Activated CD4-positive, alpha-beta T cell treated with anti-CD3 and anti-CD28 coated beads, Interleukin-2, amount 10 ng/mL, durations not matched to agents 24 days and 14 days (primary cell): ENCODE results near the gene ITPK1. TPM values are rescaled to one million over a fixed set of nuclear protein-coding genes. Genes with fewer than 3 reads are reported as not detected.
"Not testable (repeated sequence)": the region's sequence is repeated elsewhere in the genome, so short reads cannot be mapped to it uniquely, and the experiment has no call there.

Experiments
- DNase-seq: peaks from one replicate; pipeline ENCODE4 v3.0.0; 2022
- H3K27ac Mint-ChIP-seq: one replicate; pipeline ENCODE4 v1.8.0; 2022; ENCODE audit warnings: mild to moderate bottlenecking, mixed read lengths
- H3K27me3 Mint-ChIP-seq: one replicate; pipeline ENCODE4 v1.8.0; 2022; ENCODE audit warnings: mixed read lengths
- H3K36me3 Mint-ChIP-seq: one replicate; pipeline ENCODE4 v1.8.0; 2022; ENCODE audit warnings: low read depth, mild to moderate bottlenecking, mixed read lengths
- H3K4me1 Mint-ChIP-seq: one replicate; pipeline ENCODE4 v1.8.0; 2021; ENCODE audit warnings: mixed read lengths
- H3K4me3 Mint-ChIP-seq: one replicate; pipeline ENCODE4 v1.8.0; 2022; ENCODE audit warnings: mild to moderate bottlenecking, moderate library complexity, mixed read lengths
- H3K9me3 Mint-ChIP-seq: one replicate; pipeline ENCODE4 v1.8.0; 2021; ENCODE audit warnings: mixed read lengths
- intact Hi-C: fragments of 100-400 bp; cut with micrococcal nuclease; formaldehyde crosslinking; loops from one replicate; pipeline ENCODE4 v1.15.1; 2023
- total RNA-seq: library from RNA; stranded (reverse); gene quantifications from 2 replicates; pipeline ENCODE4 v1.2.3, GENCODE V29; 2022

ITPK1 gene
- total RNA-seq, 1 donor from 2014 or later = 71.0 TPM

DNA sequence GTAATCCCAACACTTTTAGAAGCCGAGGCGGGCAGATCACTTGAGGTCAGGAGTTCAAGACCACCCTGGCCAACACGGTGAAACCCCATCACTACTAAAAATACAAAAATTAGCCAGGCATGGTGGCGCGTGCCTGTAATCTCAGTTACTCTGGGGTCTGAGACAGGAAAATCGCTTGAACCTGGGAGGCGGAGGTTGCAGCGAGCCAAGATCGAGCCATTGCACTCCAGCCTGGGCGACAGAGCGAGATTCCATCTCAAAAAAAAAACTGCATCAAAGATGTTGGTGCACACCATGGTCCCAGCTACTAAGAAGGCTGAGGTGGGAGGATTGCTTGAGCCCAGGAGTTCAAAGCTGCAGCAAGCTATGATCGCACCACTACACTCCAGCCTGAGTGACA is 53.7 kb downstream of the ITPK1 start:
- H3K4me3 Mint-ChIP-seq, DNase-seq, H3K27ac Mint-ChIP-seq, intact Hi-C loops, H3K36me3 Mint-ChIP-seq, H3K27me3 Mint-ChIP-seq, H3K9me3 Mint-ChIP-seq: not testable (repeated sequence)
- peaks cover 39% of the 10 kb centered on the region for H3K4me1 Mint-ChIP-seq

DNA sequence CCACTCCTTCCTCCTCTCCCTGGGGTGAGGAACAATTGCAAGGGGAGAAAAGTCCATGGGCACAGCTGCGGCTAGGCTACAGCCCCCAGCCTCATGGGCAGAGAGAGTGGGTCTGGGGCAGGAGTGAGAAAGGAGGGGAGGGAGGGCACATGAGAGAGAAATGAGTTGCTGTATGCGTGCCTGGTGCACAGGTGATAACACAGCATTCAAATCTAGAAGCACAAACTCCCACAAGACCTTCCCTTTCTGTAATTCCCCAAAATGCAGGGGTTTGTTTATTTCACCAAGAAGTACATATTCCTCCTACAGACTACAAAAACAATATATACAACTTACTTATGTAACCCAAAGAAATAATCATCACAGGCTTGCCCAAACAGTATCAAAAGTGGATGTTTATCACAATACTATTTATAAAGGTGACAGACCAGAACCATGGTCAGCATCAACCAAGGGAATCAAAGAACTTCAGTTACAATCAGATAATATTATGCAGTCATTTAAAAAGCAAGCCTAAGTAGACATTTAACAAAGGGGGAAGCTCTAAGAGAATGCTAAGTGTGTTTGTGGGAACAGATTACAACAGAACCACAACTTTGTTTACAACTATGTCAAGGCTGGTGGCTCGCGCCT is 54.2 kb downstream of the ITPK1 start:
- Mint-ChIP-seq H3K9me3 (no peaks in the 10 kb centered on the region), H3K36me3 (peaks cover 3% of the 10 kb centered on the region), H3K27me3 (no peaks in the 10 kb centered on the region), H3K4me3 (no peak overlapping the region), H3K27ac (no peak overlapping the region), H3K4me1 (peaks cover 34% of the 10 kb centered on the region)
- DNase-seq = no peak
- intact Hi-C loops = no loop called here

GRCh38 chr14:93060841-93061240 is 54.9 kb downstream of the ITPK1 start:
- Mint-ChIP-seq H3K9me3 (no peaks in the 10 kb centered on the region), H3K27ac (no peak overlapping the region), H3K36me3 (peaks cover 3% of the 10 kb centered on the region), H3K27me3 (no peaks in the 10 kb centered on the region), H3K4me3 (no peak overlapping the region), H3K4me1 (peaks cover 27% of the 10 kb centered on the region)
- DNase-seq = no peak
- intact Hi-C loops = no loop called here

DNA sequence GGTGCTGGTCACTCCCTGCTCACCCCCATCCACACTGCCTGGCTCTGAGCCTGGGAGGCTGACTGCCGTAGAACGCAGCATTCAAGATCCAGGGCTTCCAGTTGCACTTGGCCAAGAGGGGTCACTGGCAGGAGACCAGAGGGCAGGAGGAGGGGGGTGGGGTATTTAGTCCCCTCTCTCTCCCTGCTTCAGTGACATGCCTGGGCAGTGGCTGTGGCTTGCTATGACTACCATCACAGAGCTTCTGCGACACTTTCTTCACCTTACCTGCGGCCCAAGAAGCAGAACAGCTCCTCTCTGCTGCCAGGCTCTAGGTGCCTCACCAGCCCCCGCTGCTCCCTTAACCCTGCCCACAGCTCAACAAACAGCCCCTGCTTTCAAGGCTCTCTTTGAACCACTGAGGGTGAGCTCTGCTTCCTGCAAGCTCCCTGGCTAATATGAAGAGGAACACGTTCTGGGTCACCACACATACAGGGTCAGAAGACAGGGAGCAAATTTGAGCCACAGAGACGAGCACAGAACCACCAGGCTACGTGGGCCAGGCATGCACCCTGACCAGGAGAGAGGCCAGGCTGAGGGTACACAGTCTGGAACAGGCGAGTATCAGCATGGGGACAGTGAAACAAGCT is 55.7 kb downstream of the ITPK1 start:
- H3K9me3 Mint-ChIP-seq = no peaks in the 10 kb centered on the region
- no peak for DNase-seq
- peaks cover 21% of the 10 kb centered on the region for H3K4me1 Mint-ChIP-seq
- H3K4me3 Mint-ChIP-seq = no peak overlapping the region
- intact Hi-C loops = no loop called here
- H3K27ac Mint-ChIP-seq = no peak overlapping the region
- H3K36me3 Mint-ChIP-seq = peaks cover 3% of the 10 kb centered on the region
- H3K27me3 Mint-ChIP-seq = no peaks in the 10 kb centered on the region

DNA sequence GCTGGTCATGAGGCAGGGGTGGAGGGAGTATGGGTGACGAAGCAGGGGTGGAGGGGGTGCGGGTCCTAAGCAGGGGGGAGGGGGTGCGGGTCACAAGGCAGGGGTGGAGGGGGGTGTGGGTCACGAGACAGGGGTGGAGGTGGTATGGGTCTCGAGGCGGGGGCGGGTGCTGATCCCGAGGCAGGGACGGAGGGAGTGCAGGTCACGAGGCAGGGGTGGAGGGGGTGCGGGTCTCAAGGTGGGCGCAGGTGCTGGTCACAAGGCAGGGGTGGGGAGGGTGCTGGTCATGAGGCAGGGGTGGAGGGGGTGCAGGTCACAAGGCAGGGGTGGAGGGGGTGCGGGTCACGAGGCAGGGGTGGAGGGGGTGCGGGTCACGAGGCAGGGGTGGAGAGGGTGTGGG is 56.5 kb downstream of the ITPK1 start:
- intact Hi-C loops = no loop called here
- Mint-ChIP-seq H3K27me3 (no peaks in the 10 kb centered on the region), H3K9me3 (no peaks in the 10 kb centered on the region), H3K4me3 (no peak overlapping the region), H3K36me3 (peaks cover 3% of the 10 kb centered on the region), H3K4me1 (peaks cover 16% of the 10 kb centered on the region), H3K27ac (no peak overlapping the region)
- no peak for DNase-seq

GRCh38 chr14:93057586-93058280 is 58.0 kb downstream of the ITPK1 start:
- Mint-ChIP-seq H3K27ac (peak overlapping the region; percentile 53), H3K4me3 (no peak overlapping the region), H3K9me3 (no peaks in the 10 kb centered on the region), H3K4me1 (peaks cover 16% of the 10 kb centered on the region), H3K27me3 (no peaks in the 10 kb centered on the region), H3K36me3 (peaks cover 3% of the 10 kb centered on the region)
- no peak for DNase-seq
- intact Hi-C loops = no loop called here

- H3K27me3 Mint-ChIP-seq = no peaks in the 10 kb centered on the region
- H3K4me3 Mint-ChIP-seq = no peak overlapping the region
- intact Hi-C loops = no loop called here
- H3K27ac Mint-ChIP-seq = peak overlapping the region; percentile 53
- H3K9me3 Mint-ChIP-seq = no peaks in the 10 kb centered on the region
- H3K36me3 Mint-ChIP-seq = peaks cover 3% of the 10 kb centered on the region
- H3K4me1 Mint-ChIP-seq = peaks cover 16% of the 10 kb centered on the region
- DNase-seq = no peak
Observed at GRCh38 chr14:93056840-93057585, 58.7 kb downstream of the ITPK1 start.

DNA sequence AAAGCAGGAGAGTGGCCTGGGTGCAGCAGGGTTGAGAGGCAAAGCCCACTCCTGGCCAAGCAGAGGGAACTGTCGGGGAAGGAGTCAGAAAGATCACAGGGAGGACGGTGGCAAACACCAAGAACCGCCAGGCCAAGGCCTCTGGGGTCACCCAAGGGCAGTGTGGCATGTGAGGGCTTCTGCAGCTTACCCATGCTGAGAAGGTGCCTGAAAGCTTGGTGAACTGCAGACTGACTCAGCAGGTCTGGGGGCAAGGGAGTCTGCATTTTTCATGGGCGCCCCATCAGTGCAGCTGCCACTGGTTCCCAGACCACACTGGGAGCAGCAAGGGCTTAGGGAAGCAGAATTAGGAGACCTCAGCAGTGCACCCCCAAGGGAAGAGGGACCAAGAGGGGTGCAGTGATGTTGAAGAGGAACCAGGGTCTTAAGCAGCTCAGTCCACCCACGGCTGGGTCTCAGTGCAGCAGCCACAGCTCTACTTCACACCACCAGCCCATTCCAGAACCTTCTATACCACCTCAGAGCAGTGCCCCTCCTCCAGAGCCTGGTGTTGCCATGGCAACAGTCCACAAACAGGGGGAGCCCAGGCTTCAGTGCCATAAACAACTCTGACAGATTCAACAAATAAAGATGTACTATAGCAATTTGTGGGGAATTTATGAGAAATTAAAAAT is 59.4 kb downstream of the ITPK1 start:
- Mint-ChIP-seq H3K9me3 (no peaks in the 10 kb centered on the region), H3K27me3 (no peaks in the 10 kb centered on the region), H3K27ac (no peak overlapping the region), H3K36me3 (peaks cover 2% of the 10 kb centered on the region), H3K4me3 (no peak overlapping the region), H3K4me1 (peaks cover 12% of the 10 kb centered on the region)
- intact Hi-C loops = no loop called here
- DNase-seq = no peak

DNA sequence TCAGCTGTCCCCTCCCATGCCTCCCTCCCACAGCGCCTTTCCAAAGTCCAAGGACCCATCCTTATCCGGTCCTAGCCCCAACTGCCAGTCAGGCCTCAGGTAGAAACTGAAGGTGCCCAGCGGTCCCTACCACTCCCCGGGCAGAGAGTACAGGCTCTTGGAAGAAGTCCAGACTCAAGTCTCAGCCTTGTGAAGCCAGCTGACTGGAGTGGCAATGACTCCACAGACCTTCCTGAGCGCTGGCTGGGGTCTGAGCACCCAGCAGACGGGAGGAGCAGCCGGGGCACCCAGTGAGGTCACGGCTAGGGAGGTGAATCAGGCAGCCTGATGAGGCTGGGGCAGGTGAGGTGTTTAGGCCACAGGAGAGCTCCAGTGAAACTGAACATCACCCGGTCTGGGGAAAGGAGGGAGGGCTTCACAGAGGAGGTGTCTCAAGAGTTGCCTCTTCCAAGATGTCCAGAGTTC is 60.0 kb downstream of the ITPK1 start:
- Mint-ChIP-seq H3K9me3 (no peaks in the 10 kb centered on the region), H3K27ac (no peak overlapping the region), H3K4me1 (peaks cover 11% of the 10 kb centered on the region), H3K4me3 (no peak overlapping the region), H3K27me3 (no peaks in the 10 kb centered on the region), H3K36me3 (peaks cover 2% of the 10 kb centered on the region)
- DNase-seq = no peak
- intact Hi-C loops = no loop called here

DNA sequence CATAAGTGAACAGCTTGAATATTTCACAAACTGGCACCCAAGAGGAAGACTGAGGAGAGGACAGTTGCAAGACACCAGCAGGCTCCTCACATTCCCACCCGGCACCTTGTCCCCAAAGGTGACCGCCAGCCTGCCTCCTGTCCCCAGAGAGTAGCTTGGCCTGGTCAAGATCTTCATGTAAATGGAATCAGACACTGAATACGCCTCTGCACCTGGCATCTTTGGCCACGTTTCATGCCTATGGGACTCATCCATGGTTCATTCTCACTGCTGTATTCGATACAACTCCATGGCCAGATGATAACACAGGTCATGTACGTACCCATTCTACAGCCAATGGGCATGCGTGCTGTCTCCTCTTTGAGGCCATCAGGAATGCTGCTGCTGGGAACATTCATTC is 60.8 kb downstream of the ITPK1 start:
- no peak for DNase-seq
- no peak overlapping the region for H3K27ac Mint-ChIP-seq
- intact Hi-C loops = no loop called here
- H3K9me3 Mint-ChIP-seq = no peaks in the 10 kb centered on the region
- H3K27me3 Mint-ChIP-seq = no peaks in the 10 kb centered on the region
- peaks cover 4% of the 10 kb centered on the region for H3K4me1 Mint-ChIP-seq
- peaks cover 2% of the 10 kb centered on the region for H3K36me3 Mint-ChIP-seq
- H3K4me3 Mint-ChIP-seq = no peak overlapping the region

GRCh38 chr14:93054006-93054405 is 61.7 kb downstream of the ITPK1 start:
- DNase-seq = no peak
- H3K27ac Mint-ChIP-seq = no peak overlapping the region
- intact Hi-C loops = no loop called here
- H3K4me3 Mint-ChIP-seq = no peak overlapping the region
- no peaks in the 10 kb centered on the region for H3K9me3 Mint-ChIP-seq
- no peaks in the 10 kb centered on the region for H3K27me3 Mint-ChIP-seq
- H3K4me1 Mint-ChIP-seq = peaks cover 6% of the 10 kb centered on the region
- peaks cover 2% of the 10 kb centered on the region for H3K36me3 Mint-ChIP-seq

DNA sequence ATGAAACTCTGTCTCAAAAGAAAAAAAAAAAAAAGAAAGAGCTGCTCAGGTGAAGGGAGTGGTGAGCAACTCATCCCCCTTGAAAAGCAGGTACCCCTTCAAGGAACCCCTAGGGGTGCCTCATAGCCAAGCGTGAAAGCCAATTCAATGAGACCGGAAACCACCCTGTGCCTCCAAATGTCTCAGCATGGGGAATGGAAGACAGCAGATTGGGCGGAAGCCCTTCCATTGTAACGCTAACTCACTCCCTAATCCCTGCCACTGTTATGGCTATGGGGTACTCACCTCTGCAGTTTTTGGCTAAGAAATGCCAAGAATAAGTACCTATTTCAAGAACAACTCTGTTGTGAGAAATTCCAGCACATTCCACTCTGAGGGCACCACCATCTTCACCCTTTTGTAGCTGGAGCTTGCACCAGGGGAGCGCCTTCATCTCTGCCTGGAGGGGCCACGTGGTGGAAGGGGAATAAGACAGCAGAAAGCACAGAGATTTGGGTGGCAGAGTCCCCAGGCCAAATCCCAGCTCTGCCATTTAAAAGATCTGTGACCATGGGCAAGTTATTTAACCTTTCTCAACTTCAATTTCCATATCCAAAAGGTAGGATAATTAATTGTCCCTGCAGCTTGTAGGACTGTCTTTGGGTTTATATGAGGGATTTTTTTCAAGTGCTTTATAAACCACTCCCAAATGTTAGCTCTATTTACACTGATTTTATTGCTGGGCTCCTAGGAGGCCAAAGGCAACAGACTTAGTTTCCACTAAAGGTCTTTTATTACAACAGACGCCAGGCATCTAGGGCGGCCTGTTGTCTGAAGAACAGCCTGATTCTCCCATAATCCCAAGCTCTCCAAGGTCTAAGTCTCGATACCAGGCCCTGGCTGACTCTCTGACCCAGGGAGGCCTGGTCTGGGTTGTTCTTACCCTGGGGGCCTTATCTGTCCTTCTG is 63.9 kb downstream of the ITPK1 start:
- intact Hi-C loops = no loop called here
- Mint-ChIP-seq H3K9me3 (no peaks in the 10 kb centered on the region), H3K4me3 (no peak overlapping the region), H3K4me1 (peaks cover 4% of the 10 kb centered on the region), H3K27me3 (no peaks in the 10 kb centered on the region), H3K36me3 (no peaks in the 10 kb centered on the region), H3K27ac (no peak overlapping the region)
- DNase-seq = no peak

DNA sequence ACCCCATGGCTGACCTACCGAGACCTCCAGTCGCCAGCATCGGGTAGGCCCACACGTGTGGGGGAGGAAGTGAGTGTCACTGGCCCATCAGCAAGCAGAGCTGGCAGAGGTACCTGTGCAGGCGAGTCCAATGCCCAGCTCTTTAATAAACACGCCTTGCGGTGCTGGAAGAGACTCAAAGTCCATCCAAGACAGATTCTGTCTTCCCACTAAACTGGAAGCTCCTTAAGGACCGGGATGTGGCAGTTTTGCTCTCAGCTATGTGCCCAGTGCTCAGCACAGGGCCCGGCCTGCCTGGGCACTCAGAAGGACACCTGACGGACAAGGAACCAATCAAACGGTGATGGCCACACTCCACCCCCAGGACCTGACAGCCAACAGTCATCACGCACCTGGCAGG is 65.0 kb downstream of the ITPK1 start:
- H3K27ac Mint-ChIP-seq = no peak overlapping the region
- intact Hi-C loops = no loop called here
- no peaks in the 10 kb centered on the region for H3K9me3 Mint-ChIP-seq
- H3K4me3 Mint-ChIP-seq = no peak overlapping the region
- peaks cover 8% of the 10 kb centered on the region for H3K4me1 Mint-ChIP-seq
- H3K27me3 Mint-ChIP-seq = no peaks in the 10 kb centered on the region
- no peaks in the 10 kb centered on the region for H3K36me3 Mint-ChIP-seq
- DNase-seq = no peak
